Bronchial epithelial cell (primary cell): ENCODE measurements around the gene PAF1. TPM values are rescaled to one million over a fixed set of nuclear protein-coding genes. Genes with fewer than 3 reads are reported as not detected.
A peak's percentile ranks its signal among the peaks of the same experiment; 100 is the strongest.

Source experiments
- DNase-seq: peaks from one replicate; pipeline ENCODE4 v3.0.0-alpha.2; 2010; ENCODE audit warnings: low read depth
- FAIRE-seq: peaks from 2 replicates; lab custom pipeline; 2011; peaks lifted over from hg19 to GRCh38; lab: Jason Lieb, UNC
- H3K27me3 ChIP-seq: 2 replicates; pipeline ENCODE4 v1.5.1; 2011; ENCODE audit warnings: low read length; ENCODE audit not compliant: control insufficient read depth, insufficient read depth
- H3K36me3 ChIP-seq: 2 replicates; pipeline ENCODE4 v1.5.1; 2011; ENCODE audit warnings: low read length; ENCODE audit not compliant: control insufficient read depth, insufficient read depth
- H3K4me3 ChIP-seq: 2 replicates; pipeline ENCODE4 v1.5.1; 2011; ENCODE audit warnings: mild to moderate bottlenecking, low read depth, low read length, control low read depth
- total RNA-seq: library from RNA; depleted of rRNA; stranded (reverse); fragments of >200 nt; gene quantifications from 2 replicates; pipeline ENCODE4 v1.2.1, GENCODE V29; 2014
- TF ChIP-seq, protein P1 (sequence below): IDR thresholded peaks from 2 replicates; pipeline ENCODE4 v1.5.1; 2011; ENCODE audit warnings: mild to moderate bottlenecking, moderate library complexity, low read length, control low read depth, inconsistent platforms; ENCODE audit not compliant: insufficient read depth, severe bottlenecking

Gene PAF1
- total RNA-seq, 1 donor from 2014 or later = 31.6 TPM

GRCh38 chr19:39433480-39434079, 42.7 kb upstream of the PAF1 start:
- TF ChIP-seq, protein P1, sequence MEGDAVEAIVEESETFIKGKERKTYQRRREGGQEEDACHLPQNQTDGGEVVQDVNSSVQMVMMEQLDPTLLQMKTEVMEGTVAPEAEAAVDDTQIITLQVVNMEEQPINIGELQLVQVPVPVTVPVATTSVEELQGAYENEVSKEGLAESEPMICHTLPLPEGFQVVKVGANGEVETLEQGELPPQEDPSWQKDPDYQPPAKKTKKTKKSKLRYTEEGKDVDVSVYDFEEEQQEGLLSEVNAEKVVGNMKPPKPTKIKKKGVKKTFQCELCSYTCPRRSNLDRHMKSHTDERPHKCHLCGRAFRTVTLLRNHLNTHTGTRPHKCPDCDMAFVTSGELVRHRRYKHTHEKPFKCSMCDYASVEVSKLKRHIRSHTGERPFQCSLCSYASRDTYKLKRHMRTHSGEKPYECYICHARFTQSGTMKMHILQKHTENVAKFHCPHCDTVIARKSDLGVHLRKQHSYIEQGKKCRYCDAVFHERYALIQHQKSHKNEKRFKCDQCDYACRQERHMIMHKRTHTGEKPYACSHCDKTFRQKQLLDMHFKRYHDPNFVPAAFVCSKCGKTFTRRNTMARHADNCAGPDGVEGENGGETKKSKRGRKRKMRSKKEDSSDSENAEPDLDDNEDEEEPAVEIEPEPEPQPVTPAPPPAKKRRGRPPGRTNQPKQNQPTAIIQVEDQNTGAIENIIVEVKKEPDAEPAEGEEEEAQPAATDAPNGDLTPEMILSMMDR = no peak
- no peak overlapping the region for H3K4me3 ChIP-seq
- H3K36me3 ChIP-seq = peaks cover 19% of the 10 kb centered on the region
- no peak for FAIRE-seq
- H3K27me3 ChIP-seq = no peaks in the 10 kb centered on the region
- no peak for DNase-seq

DNA sequence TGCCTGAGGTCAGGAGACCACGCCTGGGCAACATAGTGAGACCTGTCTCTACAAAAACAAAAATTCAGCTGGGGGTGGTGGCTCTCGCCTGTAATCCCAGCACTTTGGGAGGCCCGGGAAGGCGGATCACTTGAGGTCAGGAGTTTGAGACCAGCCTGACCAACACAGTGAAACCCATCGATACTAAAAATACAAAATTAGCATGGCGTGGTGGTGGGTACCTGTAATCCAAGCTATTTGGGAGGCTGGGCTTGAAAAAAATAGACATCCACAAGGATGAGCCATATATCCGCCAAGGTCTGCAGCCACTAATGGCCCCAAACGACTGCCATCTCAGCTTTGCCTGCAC, 41.7 kb upstream of the PAF1 start:
- Histone ChIP-seq H3K27me3 (no peaks in the 10 kb centered on the region), H3K4me3 (no peak overlapping the region), H3K36me3 (peaks cover 19% of the 10 kb centered on the region)
- FAIRE-seq (no peak), DNase-seq (no peak)
- TF ChIP-seq, protein P1 = no peak

DNA sequence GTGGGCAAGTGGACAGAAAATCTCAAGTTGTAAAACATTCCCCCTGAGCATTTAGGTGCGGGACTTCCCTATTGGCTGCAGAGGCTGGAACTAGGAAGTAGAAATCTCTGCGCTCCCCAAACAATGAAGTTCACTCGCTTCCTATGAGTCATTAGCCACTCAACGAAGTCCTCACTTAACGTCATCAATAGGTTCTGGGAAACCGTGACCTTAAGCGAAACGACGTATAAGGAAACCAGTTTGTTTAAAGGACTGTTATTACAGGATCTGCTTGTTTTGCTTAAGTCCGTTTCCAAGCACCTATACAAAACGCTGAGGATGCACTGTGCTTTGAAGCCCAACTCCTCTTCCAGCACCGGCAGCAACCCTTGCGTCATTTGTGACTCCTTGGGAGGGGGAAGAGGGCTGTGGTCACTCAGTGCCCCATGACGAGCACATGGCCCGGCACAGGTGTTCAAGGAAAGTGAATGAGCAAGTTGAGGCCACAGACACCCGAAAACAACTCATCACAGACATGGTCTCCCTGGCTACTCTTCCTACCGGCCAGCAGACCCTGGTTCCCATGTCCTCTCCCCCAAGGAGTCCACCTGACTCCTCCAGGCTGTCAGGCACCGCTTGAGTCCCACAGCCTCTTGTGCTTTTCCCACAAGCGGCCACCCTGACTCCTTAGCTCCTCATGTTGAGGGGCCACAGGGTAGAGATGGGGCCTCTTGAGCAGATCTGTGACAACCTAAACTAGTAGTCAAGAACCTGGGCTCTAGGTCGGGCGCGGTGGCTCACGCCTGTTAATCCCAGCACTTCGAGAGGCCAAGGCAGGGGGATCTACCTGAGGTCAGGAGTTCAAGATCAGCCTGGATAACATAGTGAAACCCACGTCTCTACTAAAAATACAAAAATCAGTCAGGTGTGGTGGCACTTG, 40.0 kb upstream of the PAF1 start:
- H3K4me3 ChIP-seq = no peak overlapping the region
- TF ChIP-seq, protein P1 = no peak
- peak; percentile 98 for DNase-seq
- peak; percentile 93 for FAIRE-seq
- H3K36me3 ChIP-seq = peaks cover 19% of the 10 kb centered on the region
- no peaks in the 10 kb centered on the region for H3K27me3 ChIP-seq

- FAIRE-seq = no peak
- no peaks in the 10 kb centered on the region for H3K27me3 ChIP-seq
- H3K4me3 ChIP-seq = no peak overlapping the region
- DNase-seq = no peak
- TF ChIP-seq, protein P1 = no peak
- peaks cover 11% of the 10 kb centered on the region for H3K36me3 ChIP-seq
Observed at GRCh38 chr19:39428283-39429112, 37.6 kb upstream of the PAF1 start.

DNA sequence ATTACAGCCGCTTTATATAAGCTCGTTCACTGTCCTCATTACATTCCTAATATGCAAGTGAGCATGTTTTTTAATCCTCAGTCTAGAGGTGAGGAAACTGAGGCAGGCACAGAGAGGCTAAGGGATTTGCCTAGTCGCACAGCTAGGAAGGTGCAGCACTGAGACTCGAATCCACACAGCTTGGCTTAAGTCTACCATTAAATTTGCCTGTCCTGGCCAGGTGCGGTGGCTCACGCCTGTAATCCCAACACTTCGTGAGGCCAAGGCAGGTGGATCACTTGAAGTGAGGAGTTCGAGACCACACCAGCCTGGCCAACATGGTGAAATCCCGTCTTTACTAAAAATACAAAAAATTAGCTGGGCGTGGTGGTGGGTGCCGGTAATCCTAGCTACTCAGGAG, 36.8 kb upstream of the PAF1 start:
- Histone ChIP-seq H3K27me3 (no peaks in the 10 kb centered on the region), H3K36me3 (peaks cover 6% of the 10 kb centered on the region), H3K4me3 (no peak overlapping the region)
- TF ChIP-seq, protein P1 = no peak
- DNase-seq (no peak), FAIRE-seq (no peak)
